ENCODE measurements around the gene MGME1.
"Not testable (repeated sequence)": the region's sequence is repeated elsewhere in the genome, so short reads cannot be mapped to it uniquely, and the experiment has no call there.

Gene MGME1

DNA sequence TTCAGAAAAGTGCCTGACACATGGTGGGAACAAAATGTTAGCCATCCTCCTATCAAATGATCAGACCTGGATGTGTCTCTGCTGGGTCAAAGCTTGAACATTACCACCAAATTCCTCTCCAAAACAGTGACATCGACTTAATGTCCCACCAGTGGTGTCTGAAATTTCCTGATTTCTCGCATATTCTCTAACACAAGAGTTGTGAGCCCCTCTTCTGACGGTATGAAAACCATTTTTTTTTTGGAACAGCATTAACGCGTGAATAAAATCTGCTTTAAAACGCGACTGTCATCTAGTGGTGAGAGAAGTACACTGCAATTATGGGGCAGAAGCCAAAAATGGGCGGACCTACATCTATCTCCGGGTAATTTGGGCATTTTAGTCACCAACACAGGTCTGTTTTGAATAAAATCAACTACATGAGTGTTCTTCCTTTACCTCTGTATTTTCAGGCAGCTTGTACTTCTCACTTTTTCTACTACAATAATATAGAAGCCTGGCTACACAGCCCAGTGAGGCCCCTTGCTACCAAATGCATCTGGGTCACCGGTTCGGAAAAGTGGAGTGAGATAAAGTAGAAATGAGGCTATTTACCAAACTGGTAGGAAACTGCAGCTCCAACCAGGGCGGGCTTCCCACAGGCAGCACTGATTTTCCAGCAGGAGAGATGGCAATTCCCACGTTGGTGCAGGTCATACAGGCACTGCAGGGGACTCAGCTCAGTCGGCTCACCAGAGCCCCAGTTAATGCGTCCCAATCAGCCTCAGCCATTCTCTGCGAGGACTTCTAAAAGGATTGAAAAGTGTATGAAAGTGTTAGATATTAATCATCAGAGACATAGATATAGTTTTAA lies 27.4 kb downstream of the MGME1 start:
- DNase-seq = peak; percentile 33

DNA sequence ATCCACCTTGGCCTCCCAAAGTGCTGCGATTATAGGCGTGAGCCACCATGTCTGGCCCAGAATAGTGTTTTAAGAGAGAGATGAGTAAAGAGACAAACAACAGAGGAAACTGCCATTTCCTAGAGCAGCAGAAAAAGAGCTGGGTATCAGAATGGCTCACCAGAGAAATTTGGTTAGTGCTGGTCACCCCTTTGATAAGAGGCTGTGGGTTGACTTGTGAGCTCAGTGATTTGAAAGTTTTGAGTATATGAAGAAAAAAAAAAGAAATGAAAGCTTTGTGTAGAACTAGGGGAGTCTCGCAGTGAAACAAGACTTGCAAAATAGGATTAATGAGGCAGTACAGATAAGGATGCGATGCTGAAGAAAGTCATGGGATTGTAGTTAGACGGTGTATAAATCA lies 29.6 kb downstream of the MGME1 start:
- no peak for DNase-seq

DNA sequence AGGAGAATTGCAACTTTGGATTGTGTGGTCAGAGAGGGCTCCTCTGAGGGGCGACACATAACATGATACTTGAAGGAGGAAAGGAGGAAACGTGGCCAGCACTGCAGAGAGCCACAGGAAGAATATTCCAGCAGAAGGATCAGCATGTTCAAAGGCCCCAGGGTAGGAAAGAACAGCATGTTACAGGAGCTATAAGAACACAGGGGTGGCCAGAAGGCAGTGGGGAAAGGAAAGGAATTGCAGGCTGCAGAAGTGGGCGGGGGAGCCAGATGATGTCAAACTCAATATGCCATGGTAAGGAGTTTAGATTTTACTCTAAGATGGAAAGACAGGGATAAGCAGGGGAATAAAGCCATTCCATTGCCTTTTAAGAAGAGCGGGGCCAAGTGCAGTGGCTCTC lies 30.7 kb downstream of the MGME1 start:
- DNase-seq = no peak

DNA sequence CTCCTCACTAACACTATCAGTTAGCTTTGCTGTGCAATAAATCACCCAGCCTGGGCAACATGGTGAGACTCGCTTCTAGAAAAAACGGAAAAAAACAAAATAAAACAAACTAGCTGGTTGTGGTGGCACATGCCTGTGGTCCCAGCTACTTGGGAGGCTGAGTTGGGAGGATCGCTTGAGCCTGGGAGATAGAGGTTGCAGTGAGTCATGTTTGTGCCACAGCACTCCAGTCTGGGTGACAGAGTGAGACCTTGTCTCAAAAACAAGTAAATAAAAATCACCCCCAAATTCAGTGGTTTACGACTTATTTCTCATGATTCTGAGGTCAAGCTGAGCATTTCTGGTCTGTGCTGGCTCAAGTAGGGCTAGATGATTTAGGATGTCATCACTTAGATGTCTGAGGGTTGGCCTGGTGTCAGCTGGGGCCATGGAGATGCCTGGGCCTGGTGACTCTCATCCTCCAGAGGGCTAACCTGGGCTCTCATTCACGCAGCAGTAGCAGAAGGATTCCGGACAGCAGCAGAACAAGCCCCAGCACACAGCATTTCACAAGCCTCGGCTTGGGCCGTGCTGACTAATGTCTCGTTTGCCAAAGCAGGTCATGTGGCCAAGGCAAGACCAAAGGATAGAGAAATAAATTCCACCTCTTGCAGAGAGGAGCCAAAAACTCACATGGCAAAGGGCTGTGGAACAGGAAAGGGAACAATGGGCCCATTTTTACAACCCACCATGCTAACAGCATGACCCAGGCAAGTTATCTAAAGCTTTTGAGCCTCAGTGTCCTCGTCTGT lies 32.5 kb downstream of the MGME1 start:
- DNase-seq = no peak

DNA sequence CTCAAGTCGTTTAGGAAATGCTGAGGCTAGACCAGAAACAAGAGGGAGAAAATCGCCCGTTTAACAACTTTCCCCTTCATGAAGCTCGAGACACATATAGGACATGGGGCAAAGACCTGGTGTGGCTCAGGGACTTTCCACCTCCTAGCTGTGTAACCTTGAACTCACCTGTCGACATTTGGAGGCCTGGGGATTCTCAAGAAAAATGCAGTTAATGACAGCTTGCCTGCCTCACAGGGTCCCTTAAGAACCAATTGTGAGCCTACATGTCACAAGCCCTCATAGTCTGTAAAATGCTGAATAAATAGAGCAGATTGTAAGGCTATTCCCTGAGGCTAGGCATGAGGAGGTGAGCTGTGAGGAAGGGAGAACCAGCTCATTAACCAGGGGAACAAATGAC lies 35.1 kb downstream of the MGME1 start:
- DNase-seq = no peak

DNA sequence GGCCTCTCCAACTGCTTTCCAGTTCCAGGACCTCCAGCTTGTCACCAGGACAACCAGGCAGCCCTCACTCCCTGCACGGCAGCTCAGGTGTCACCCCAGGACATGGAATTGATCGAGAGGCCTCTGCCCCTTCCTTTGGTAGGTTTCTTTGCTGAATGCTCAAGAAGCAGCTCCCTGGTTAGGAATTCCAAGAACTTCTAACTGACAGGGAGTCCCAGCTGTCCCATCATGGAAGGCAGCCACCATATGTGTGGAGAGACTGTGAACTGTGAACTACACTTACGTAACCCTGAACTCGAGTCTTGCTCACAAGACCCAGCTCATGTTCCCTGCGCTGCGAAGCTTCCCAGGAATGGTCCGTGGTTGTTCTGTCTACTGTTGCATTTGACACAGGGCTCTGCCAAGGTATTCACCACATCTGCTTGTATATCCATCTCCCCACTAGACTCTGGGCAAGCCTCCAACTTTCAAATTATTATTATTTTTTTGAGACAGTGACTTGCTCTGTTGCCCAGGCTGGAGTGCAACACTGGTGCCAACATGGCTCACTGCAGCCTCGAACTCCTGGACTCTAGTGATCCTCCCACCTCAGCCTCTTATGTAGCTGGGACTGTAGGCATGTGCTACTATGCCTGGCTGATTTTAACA lies 35.7 kb downstream of the MGME1 start:
- no peak for DNase-seq

DNA sequence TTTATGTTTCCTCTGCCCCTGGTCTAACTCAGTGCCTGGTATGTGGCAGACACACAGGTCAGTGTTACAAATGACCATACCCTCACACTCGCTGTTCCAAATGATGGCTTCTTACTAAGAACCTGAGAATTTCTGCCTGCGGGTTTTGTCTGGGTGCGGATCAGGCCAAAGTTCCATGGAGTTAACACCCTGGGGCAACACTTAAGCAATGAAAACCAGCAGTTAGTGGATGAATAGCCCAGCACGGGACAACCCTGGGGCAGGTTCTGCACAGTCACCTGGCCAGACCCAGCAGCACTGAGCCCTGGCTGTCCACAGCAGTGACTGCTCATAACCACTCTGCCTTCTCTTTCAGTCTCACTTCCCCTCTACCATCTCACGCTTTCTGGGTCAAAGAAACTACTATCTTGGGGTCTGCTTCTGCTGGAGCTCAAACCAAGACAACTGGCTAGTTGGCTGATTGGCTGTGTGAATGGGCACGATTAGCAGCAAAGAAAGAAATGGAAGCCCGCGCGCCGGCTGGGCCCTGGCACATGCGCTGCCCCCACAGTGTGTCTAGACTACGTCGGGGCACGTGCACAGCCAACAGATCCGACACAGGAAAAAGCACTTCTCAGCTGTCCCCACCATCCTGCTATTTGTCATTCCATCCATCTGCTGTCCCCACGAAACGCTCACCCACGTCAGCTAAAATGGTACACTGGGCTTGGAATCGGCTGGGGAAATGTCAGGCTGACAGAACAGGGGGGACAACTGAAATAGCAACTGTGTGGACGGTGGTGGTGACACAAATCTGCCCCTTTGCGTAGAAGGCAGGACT lies 36.6 kb downstream of the MGME1 start:
- DNase-seq = no peak

DNA sequence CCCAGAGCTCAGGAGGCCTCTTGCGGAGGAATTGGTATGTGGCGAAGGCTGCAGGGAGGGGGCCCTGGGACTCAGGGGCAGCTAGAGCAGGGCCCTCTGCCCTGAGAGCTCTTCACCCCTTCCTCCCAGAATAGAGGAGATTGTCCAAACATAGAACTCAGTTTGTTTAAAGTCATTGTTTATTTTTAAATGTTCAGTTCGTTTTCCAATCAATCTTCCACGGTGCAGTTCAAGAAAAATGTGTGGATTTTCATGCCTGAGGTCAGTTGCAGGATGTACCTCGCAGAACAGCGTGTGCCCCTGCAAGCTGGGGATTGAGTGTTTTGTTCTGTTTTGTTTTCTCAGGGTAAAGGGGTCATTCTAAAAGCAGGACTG lies 37.2 kb downstream of the MGME1 start:
- DNase-seq = no peak

DNA sequence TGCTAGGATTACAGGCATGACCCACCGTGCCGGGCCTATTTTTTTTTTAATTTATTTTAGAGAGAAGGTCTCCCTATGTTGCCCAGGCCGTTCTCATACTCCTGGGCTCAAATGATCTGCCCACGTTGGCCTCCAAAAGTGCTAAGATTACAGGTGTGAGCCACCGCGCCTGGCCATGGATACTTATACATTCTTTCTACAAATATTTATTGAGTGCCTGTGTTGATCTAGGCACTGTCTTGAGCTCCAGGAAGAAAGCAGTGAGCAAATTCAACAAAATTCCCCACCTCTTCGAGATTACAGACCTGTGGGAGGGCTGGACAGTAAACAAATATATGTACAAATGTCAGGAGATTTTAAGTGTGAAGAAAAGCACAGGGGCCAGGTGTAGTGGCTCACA lies 37.9 kb downstream of the MGME1 start:
- DNase-seq = no peak

DNA sequence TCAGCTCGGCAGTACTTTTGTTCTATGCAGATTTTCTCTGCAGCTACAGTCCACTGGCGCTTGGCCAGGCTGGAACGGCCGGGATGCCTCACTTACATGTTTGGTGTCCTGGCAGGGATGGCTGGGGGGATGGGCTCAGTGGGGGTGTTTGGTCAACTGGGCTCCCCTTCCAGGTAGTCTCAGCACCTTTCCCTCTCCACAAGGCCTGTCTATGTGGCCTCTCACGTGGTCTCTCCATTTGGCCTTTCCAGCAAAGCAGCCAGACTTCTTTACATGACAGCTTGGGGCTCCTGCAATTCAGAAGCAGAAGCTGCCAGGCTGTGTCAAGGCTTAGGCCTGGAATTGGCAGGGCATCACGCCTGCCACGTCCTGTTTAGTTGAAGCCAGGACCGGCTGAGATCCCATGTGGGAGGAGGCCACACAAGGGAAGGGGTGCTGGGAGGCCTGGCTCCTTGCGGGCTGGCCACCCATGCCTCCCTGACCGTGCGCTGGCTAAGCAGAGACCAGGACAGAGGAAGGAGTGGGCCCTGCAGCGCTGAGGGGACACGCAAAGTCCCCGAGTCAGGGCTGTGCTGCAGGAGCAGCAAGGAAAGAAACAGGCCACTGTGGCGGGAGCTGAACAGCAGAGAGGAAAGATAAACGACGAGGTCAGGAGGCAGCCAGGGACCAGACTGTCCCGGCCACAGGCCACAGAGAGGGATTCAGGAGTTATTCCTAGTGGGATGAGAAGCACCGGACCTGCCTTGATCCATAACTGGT lies 38.9 kb downstream of the MGME1 start:
- no peak for DNase-seq

DNA sequence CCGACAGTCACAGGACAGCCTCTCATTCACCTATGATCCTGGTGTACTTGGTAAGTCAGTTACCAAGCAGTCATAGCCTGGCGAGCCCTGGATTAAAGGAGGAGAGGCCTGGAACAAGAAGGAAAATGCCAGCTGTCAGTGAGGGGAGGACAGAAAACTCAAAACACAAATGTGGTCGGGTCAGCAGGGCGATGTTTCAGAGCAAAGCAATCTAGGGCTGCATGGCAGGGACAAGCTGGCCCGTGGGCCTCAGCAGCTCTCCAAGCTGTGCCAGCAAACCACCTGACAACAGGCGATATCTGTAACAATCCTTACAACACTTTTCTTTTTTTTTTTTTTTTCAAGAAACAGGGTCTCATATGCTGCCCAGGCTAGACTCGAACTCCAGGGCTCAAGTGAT lies 40.3 kb downstream of the MGME1 start:
- DNase-seq = no peak

DNA sequence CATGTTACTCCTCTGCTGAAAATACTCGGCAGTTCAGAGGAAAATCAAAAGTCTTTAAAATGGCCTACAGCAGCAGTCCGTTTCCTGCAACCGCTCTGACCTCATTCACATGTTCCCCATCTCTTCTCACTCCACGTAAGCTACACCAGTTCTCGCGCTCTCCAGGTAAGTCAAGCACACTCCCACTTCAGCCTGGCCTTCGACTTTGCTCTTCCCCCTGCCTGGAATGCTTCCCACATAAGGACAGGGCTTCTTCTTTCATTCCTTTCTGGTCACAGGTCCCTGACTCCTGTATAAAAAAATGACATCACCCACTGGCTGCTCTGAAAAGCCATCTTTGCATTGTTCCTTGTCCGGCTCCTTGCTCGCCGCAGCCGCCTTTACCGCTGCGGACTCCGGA lies 42.7 kb downstream of the MGME1 start:
- no peak for DNase-seq

DNA sequence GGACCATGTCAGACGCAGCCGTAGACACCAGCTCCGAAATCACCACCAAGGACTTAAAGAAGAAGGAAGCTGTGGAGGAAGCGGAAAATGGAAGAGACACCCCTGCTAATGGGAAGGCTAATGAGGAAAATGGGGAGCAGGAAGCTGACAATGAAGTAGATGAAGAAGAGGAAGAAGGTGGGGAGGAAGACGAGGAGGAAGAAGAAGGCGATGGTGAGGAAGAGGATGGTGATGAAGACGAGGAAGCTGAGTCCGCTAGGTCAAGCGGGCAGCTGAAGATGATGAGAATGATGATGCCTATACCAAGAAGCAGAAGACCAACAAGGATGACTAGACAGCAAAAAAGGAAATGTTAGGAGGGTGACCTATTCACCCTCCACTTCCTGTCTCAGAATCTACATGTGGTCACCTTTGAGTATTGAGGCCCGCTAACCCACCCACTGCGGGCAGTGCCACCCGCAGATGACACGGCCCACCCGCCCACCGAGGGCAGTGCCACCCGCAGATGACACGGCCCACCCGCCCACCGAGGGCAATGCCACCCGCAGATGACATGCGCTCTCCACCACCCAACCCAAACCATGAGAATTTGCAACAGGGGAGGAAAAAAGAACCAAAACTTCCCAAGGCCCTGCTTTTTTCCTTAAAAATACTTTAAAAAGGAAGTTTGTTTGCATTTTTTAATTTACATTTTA lies 43.3 kb downstream of the MGME1 start:
- DNase-seq = no peak

DNA sequence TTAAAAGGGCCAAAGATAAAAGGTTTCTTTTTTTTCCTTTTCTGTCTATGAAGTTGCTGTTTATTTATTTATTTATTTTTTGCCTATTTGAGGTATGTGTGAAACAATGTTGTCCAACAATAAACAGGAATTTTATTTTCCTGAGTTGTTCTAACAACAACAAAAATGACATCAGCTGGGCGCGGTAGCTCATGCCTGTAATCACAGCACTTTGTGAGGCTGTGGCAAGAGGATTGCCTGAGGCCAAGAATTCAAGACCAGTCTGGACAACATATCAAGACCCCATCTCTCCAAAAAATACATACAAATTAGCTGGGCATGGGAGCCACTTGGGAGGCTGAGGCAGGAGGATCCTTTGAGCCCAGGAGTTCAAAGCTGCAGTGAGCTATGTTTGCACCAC lies 44.1 kb downstream of the MGME1 start:
- DNase-seq = no peak

DNA sequence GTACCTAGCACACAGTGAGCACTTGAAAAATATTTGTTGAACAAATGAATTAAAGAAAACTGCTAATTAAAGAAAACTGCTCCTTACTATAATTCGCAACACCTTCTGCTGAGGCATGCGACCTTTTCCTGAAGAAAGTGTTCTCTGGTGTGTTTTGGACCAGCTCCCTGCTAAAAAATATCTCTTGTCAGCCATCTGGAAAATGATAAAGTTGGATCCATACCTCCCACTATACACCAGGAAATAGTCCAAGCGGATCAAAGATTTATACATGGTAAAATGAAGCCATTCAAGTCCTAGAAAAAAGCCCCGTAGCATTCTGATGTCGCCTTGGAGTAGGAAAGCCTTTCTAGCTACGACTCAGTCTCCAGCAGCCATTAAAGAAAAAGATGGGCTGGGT lies 45.6 kb downstream of the MGME1 start:
- no peak for DNase-seq

DNA sequence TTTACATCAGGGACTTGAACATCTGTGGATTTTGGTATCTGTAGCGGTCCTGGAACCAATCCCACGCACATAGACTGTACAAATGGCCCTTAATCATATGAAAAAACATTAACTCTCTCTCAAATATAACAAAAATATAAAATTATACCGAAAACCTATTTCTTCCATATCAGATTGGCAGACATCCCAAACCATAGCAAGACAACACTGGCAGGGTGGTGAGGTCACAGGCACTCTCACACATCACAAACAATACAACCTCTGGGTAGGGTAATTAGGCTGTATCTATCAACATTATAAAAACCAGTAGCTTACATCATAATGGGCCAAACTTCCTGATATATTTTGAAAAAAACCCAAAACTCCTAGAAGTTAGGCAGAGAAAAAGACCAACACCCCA lies 48.0 kb downstream of the MGME1 start:
- DNase-seq = no peak

DNA sequence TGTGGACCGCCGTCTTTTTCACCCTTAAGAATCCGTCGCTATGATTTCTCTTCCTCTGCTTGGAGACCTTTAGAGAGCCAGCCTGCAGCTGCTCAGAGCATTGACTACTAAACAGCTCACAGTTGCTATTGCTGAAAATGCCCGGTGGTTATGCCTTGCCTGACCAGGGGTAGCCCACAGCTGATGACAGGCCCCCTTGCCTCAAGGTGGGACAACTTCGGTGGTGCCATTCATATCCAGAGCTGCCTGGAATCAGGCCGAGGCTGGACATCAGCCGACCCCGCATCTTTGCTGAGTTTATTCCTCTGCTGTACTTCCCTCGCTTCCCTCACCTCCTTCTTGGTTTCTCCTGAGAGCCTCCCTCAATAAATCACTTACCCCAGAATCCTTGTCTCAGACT lies 49.3 kb downstream of the MGME1 start:
- no peak for DNase-seq

DNA sequence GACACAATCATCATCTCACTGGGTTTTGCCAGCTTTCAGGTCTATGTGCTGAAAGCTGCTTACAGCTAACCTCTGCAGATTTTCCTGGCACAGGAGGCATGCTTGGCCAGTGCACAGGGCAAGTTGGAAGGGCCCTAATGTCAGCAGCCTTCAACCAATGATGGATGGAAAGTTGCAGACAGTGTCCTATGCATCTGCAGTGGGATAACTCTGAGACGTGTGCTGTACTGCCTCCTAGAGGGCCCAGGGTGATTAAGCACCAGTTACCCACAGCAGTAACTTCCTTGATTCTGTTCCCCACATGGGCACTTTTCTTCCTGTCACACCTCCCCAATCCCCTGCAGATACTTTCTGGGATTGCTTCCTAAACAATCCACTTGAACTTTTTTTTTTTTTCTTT lies 50.2 kb downstream of the MGME1 start:
- DNase-seq = no peak

DNA sequence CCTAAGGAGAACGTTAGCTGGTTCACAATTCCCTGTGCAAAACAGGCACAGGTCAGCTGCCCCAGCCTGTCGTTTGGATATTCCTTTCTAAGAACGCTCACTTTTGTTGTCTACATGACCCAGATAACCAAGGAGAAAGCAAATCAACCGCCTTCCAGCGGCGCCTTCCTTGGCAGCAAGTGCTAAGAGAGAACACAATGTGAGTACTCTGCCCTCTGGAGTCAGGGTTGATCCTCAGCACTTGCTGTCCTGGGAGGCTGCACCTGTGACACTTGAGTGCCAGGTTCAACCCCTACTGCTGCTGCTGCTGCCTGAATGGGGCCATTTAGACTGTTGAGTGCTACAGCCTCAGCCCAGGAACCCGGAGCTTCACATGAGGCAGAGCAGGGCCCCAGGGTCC lies 52.1 kb downstream of the MGME1 start:
- no peak for DNase-seq

DNA sequence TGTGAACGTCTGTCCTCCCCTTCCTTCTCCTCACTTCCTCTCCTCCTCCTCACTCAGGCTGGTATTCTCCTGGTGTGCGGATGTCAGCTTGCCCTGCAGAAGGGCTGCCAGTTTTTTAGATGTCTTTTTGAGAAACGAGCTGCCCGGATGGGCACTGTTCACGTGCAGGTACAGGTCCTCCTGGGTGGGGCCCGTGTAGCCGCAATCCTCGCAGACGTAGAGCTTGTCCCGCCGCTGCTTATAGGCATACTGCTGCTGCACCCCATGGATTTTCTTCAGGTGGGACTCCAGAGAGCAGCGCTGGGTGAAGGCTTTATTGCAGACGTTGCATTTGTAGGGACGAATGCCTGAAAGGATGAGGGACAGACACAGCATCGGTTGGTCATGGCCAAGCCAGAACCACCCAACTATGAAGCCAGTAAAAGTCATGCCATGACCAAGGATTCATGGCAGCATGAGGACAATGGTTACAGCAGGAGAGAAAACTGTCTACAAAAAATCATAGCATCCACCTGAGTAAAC lies 55.8 kb downstream of the MGME1 start:
- DNase-seq = no peak

DNA sequence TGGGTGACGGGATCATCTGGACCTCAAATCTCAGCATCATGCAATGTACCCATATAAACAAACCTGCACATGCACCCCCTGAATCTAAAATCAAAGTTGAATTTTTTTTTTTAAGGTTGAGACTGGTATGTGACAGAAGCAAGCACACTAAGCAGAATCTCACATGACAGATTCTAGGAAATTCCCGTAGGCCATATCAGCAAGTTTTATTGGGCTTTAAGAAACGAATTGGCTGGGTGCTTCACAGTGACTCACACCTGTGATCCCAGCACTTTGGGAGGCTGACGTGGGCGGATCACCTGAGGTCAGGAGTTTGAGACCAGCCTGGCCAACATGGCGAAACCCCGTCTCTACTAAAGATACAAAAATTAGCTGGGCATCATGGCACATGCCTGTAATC lies 58.2 kb downstream of the MGME1 start:
- DNase-seq = not testable (repeated sequence)

Measured in activated naive CD4-positive, alpha-beta T cell treated with Interleukin-2 at 50 U/mL for 16 hours (primary cell).